K562 (cell line): ENCODE measurements around the gene SNRNP70. TPM values are rescaled to one million over a fixed set of nuclear protein-coding genes. Genes with fewer than 3 reads are reported as not detected.
A peak's percentile ranks its signal among the peaks of the same experiment; 100 is the strongest.

Experiments
- BDP1 ChIP-seq: IDR thresholded peaks from 3 replicates; pipeline ENCODE4 v1.6.1; 2011; ENCODE audit not compliant: insufficient read length, insufficient read depth
- BRD9 ChIP-seq: fragments of 450-650 bp; IDR thresholded peaks from 2 replicates; pipeline ENCODE4 v1.6.1; 2018; ENCODE audit warnings: low read depth; ENCODE audit not compliant: partially characterized antibody
- CBX1 ChIP-seq: sonication (generic); IDR thresholded peaks from 2 replicates; pipeline ENCODE4 v1.6.1; 2016; ENCODE audit warnings: antibody characterized with exemption, low read depth, mild to moderate bottlenecking
- CREB1 ChIP-seq, 2 experiments: sonication (generic) in 1 of 2; formaldehyde crosslinking in 1 of 2; IDR thresholded peaks; 2 replicates each; pipeline versions ENCODE4 v1.6.1 to v1.8.0; 2012 to 2022; ENCODE audit warnings: inconsistent platforms in 1 of 2, mild to moderate bottlenecking in 1 of 2, missing genetic modification reagents in 1 of 2, moderate library complexity in 1 of 2
- DEAF1 ChIP-seq: fragments of 450-650 bp; formaldehyde crosslinking; IDR thresholded peaks from 2 replicates; pipeline ENCODE4 v1.4.0; 2020; ENCODE audit warnings: mild to moderate bottlenecking, moderate library complexity
- E2F6 ChIP-seq, 2 experiments: IDR thresholded peaks; 2 replicates each; pipeline ENCODE4 v1.6.1; 2011; ENCODE audit warnings: borderline replicate concordance in 1 of 2, control low read depth in 1 of 2, low read depth in 1 of 2, low read length in 1 of 2, mild to moderate bottlenecking in 1 of 2, mixed read lengths in 1 of 2, moderate library complexity in 1 of 2; ENCODE audit not compliant: insufficient read depth in 1 of 2, insufficient read length in 1 of 2, poor library complexity in 1 of 2, severe bottlenecking in 1 of 2; ENCODE audit errors: extremely low read depth in 1 of 2
- FOSL1 ChIP-seq: fragments of 200-800 bp; sonication (Bioruptor generic); conservative IDR thresholded peaks from 2 replicates; pipeline ENCODE4 v1.6.1; 2016; ENCODE audit warnings: missing genetic modification characterization, missing compliant biosample characterization
- GABPB1 ChIP-seq: sonication (generic); formaldehyde crosslinking; IDR thresholded peaks from 2 replicates; pipeline ENCODE4 v1.8.0; 2022; ENCODE audit warnings: mild to moderate bottlenecking, missing genetic modification reagents
- KDM1A ChIP-seq, 2 experiments: fragments of 450-650 bp; IDR thresholded peaks; 2 replicates each; pipeline ENCODE4 v1.6.1; 2016; ENCODE audit warnings: mild to moderate bottlenecking in 2 of 2
- KLF16 ChIP-seq: IDR thresholded peaks from 2 replicates; pipeline ENCODE4 v1.6.1; 2016; ENCODE audit warnings: antibody characterized with exemption
- LCOR ChIP-seq: sonication (generic); formaldehyde crosslinking; IDR thresholded peaks from 2 replicates; pipeline ENCODE4 v1.8.0; 2022; ENCODE audit warnings: mild to moderate bottlenecking, missing genetic modification reagents
- MAFF ChIP-seq: IDR thresholded peaks from 2 replicates; pipeline ENCODE4 v1.6.1; 2012; ENCODE audit warnings: low read length, improper control_type of control experiment
- NCOR1 ChIP-seq: fragments of 450-650 bp; IDR thresholded peaks from 2 replicates; pipeline ENCODE4 v1.6.1; 2016; ENCODE audit warnings: mild to moderate bottlenecking, moderate library complexity
- PHF21A ChIP-seq: fragments of 450-650 bp; IDR thresholded peaks from 2 replicates; pipeline ENCODE4 v1.6.1; 2017; ENCODE audit warnings: low read depth, borderline replicate concordance
- PHF8 ChIP-seq: fragments of 200-600 bp; sonication (generic); IDR thresholded peaks from 2 replicates; pipeline ENCODE4 v1.6.1; 2012; ENCODE audit warnings: mixed run types, mild to moderate bottlenecking, inconsistent platforms, low read length, moderate library complexity, borderline replicate concordance
- PML ChIP-seq: IDR thresholded peaks from 2 replicates; pipeline ENCODE4 v1.6.1; 2012; ENCODE audit warnings: low read length, inconsistent platforms
- THAP7 ChIP-seq: fragments of 250-450 bp; sonication (Bioruptor Pico); IDR thresholded peaks from 2 replicates; pipeline ENCODE4 v1.5.0; 2021
- ZBTB2 ChIP-seq: fragments of 450-650 bp; IDR thresholded peaks from 2 replicates; pipeline ENCODE4 v1.6.1; 2016; ENCODE audit warnings: antibody characterized with exemption
- ZBTB33 ChIP-seq: sonication (generic); formaldehyde crosslinking; IDR thresholded peaks from 2 replicates; pipeline ENCODE4 v1.8.1; 2023; ENCODE audit warnings: mild to moderate bottlenecking, missing genetic modification reagents
- polyA plus RNA-seq, 8 experiments: library from polyadenylated mRNA; depleted of rRNA in 4 of 8; stranded (reverse) in 5 of 8; unstranded in 3 of 8; fragments of >200 nt; fragmentation: Nextera tagmentation in 2 of 8; fragmentation: Illumina TruSeq in 1 of 8; extraction: Ambion mirVana in 2 of 8; extraction: Trizol in 1 of 8; gene quantifications; 2 replicates each; pipeline versions ENCODE4 v1.2.1 to v1.2.3, GENCODE V29; 2011 to 2014; ENCODE audit warnings: inconsistent platforms in 1 of 8, missing spikeins in 1 of 8
- total RNA-seq, 7 experiments: library from RNA; depleted of rRNA in 6 of 7; stranded (reverse); fragments of >200 nt in 6 of 7; fragmentation: Illumina TruSeq in 2 of 7; extraction: Trizol in 2 of 7; gene quantifications; 2 replicates each; pipeline versions ENCODE4 v1.2.1 to v1.2.3, GENCODE V29; 2011 to 2021; ENCODE audit warnings: low replicate concordance in 1 of 7

SNRNP70 gene
- total and polyA plus RNA-seq, 9 of the 15 experiments (the other 6 are each of a cell fraction or from before 2014, with no cell fraction given), result 2.8 to 496 (median 136) TPM

GRCh38 chr19:49145573-49146407 lies 60.5 kb downstream of the SNRNP70 start (continued):
- peak; percentile 51; the same call in 1 of the 2 replicates for TF ChIP-seq DEAF1 (CRISPR knock-in tag)
- peak; percentile 23; the same call in 1 of the 2 replicates for TF ChIP-seq PHF8
- TF ChIP-seq KLF16, result peak; percentile 68
- TF ChIP-seq PML, result no peak
- TF ChIP-seq MAFF, result 0 out of 2 replicates have a peak, but pooled peaks have one; percentile 5
- TF ChIP-seq PHF21A, result 0 out of 2 replicates have a peak, but pooled peaks have one; percentile 55
- TF ChIP-seq KDM1A (IDR thresholded peaks at IDR 0.05), result peak in 1 of 2 experiments; percentile 28; a peak in 1 of 4 replicates
- peak; percentile 68; the same call in 1 of the 2 replicates for TF ChIP-seq ZBTB33
- no peak for TF ChIP-seq THAP7 (CRISPR knock-in tag)
- TF ChIP-seq CREB1 (IDR thresholded peaks at IDR 0.05), result peak; percentile 39
- peak; percentile 76 for TF ChIP-seq CREB1 (CRISPR knock-in tag; IDR thresholded peaks at IDR 0.05)
- no peak for TF ChIP-seq BDP1
- TF ChIP-seq E2F6 (IDR thresholded peaks at IDR 0.05; ENCODE audit: borderline replicate concordance in 1 of 2, extremely low read depth in 1 of 2, insufficient read depth in 1 of 2, insufficient read length in 1 of 2, low read depth in 1 of 2, low read length in 1 of 2, poor library complexity in 1 of 2, severe bottlenecking in 1 of 2), result peak in 1 of 2 experiments; percentile 46
- peak; percentile 75 for TF ChIP-seq GABPB1 (CRISPR knock-in tag)
- peak; percentile 77; the same call in 1 of the 2 replicates for TF ChIP-seq ZBTB2
- TF ChIP-seq BRD9, result peak; percentile 62
- TF ChIP-seq NCOR1, result peak; percentile 58
- TF ChIP-seq LCOR (CRISPR knock-in tag), result 0 out of 2 replicates have a peak, but pooled peaks have one; percentile 48
- TF ChIP-seq CBX1, result no peak
- peak; percentile 27; the same call in 1 of the 2 replicates for TF ChIP-seq FOSL1 (tag)
